K562 (cell line): ENCODE results near the gene SLC1A5. TPM values are rescaled to one million over a fixed set of nuclear protein-coding genes. Genes with fewer than 3 reads are reported as not detected.

Experiments used
- ATAC-seq: fragments of 200-7000 bp; cut with Tn5 transposase; 3 replicates; pipeline ENCODE4 v1.9.1; 2020; ENCODE audit warnings: moderate library complexity
- BruUV-seq: library from RNA; stranded (reverse); fragments of 400-500 nt; replicated peaks from 2 replicates; lab custom pipeline; 2021; lab: Mats Ljungman, UMichigan
- CTCF ChIA-PET: fragments of 300-600 bp; formaldehyde crosslinking; extraction: SDS; loops from one replicate; lab custom pipeline; 2021; ENCODE audit warnings: low intra/inter-chr PET ratio; lab: Yijun Ruan, JAX
- POLR2A ChIA-PET: fragments of 300-600, 350-650 bp; sonication (Branson Sonifier 250); formaldehyde crosslinking; extraction: SDS; loops from one replicate; lab custom pipeline; 2021; ENCODE audit warnings: antibody characterized with exemption, inconsistent platforms; lab: Yijun Ruan, JAX
- DNase-seq, 4 experiments: peaks; one replicate each; pipeline versions ENCODE4 v3.0.0 to v3.0.0-alpha.2; 2011 to 2018; ENCODE audit warnings: low spot score in 3 of 4, mixed read lengths in 3 of 4; ENCODE audit errors: extremely low read depth in 1 of 4
- FAIRE-seq: peaks from 2 replicates; lab custom pipeline; 2011; peaks lifted over from hg19 to GRCh38; lab: Jason Lieb, UNC
- H2AFZ ChIP-seq: 2 replicates; pipeline ENCODE4 v1.6.0; 2011; ENCODE audit warnings: low read depth, low read length, control low read depth, inconsistent platforms
- H3K27ac ChIP-seq: fragments of 200-600 bp; 3 replicates; pipeline ENCODE4 v1.8.0; 2011; ENCODE audit warnings: low read depth, mild to moderate bottlenecking, control low read depth, inconsistent platforms, low read length, moderate library complexity, mixed read lengths; ENCODE audit errors: extremely low read depth
- H3K27me3 ChIP-seq, 2 experiments: fragments of 300-600 bp in 1 of 2; 2 replicates in 1 of 2; 3 replicates in 1 of 2; pipeline versions ENCODE4 v1.6.0 to v1.8.0; 2011; ENCODE audit warnings: inconsistent platforms in 2 of 2, low read length in 2 of 2, mild to moderate bottlenecking in 1 of 2, mixed read lengths in 1 of 2, moderate library complexity in 1 of 2; ENCODE audit not compliant: control insufficient read depth in 2 of 2, insufficient read depth in 2 of 2
- H3K36me3 ChIP-seq: fragments of 300-600 bp; 3 replicates; pipeline ENCODE4 v1.8.0; 2011; ENCODE audit warnings: mild to moderate bottlenecking, low read length, inconsistent platforms; ENCODE audit not compliant: control insufficient read depth, insufficient read depth
- H3K4me1 ChIP-seq, 2 experiments: fragments of 200-600 bp in 1 of 2; replicated peaks in 1 of 2; 2 replicates in 1 of 2; 3 replicates in 1 of 2; pipeline versions ENCODE4 v1.5.1 to v1.8.0; 2011; ENCODE audit warnings: inconsistent platforms in 2 of 2, low read length in 2 of 2, mild to moderate bottlenecking in 1 of 2, mixed read lengths in 1 of 2, moderate library complexity in 1 of 2; ENCODE audit not compliant: control insufficient read depth in 2 of 2, insufficient read depth in 2 of 2
- H3K4me2 ChIP-seq: 2 replicates; pipeline ENCODE4 v1.6.1; 2011; ENCODE audit warnings: low read length, control low read depth, inconsistent platforms, mixed read lengths; ENCODE audit not compliant: insufficient read depth
- H3K4me3 ChIP-seq: fragments of 200-600 bp; sonication (generic), shearing (Covaris generic); 2 replicates; pipeline ENCODE4 v1.5.1; 2016; ENCODE audit warnings: control low read depth, inconsistent platforms
- H3K79me2 ChIP-seq: fragments of 200-600 bp; 3 replicates; pipeline ENCODE4 v1.8.0; 2011; ENCODE audit warnings: low read length, inconsistent platforms; ENCODE audit not compliant: control insufficient read depth, insufficient read depth
- H3K9ac ChIP-seq, 2 experiments: 2 replicates each; pipeline versions ENCODE4 v1.6.0 to v1.6.1; 2011; ENCODE audit warnings: low read depth in 2 of 2, low read length in 2 of 2, control low read depth in 1 of 2, inconsistent platforms in 1 of 2, mild to moderate bottlenecking in 1 of 2, mixed read lengths in 1 of 2; ENCODE audit not compliant: insufficient read depth in 1 of 2
- H3K9me1 ChIP-seq: one replicate; pipeline ENCODE4 v1.6.0; 2011; ENCODE audit warnings: inconsistent platforms, mild to moderate bottlenecking, low read length, moderate library complexity; ENCODE audit not compliant: control insufficient read depth, insufficient read depth
- H3K9me3 ChIP-seq: replicated peaks from 2 replicates; pipeline ENCODE4 v1.5.1; 2011; ENCODE audit warnings: low read depth, low read length, inconsistent platforms; ENCODE audit not compliant: control insufficient read depth, insufficient read depth
- H4K20me1 ChIP-seq: replicated peaks from 2 replicates; pipeline ENCODE4 v1.6.1; 2011; ENCODE audit warnings: low read length, inconsistent platforms, mixed read lengths; ENCODE audit not compliant: control insufficient read depth, insufficient read depth
- BCOR ChIP-seq: fragments of 450-650 bp; IDR thresholded peaks from 2 replicates; pipeline ENCODE4 v1.6.1; 2016
- CBFA2T3 ChIP-seq: fragments of 450-650 bp; IDR thresholded peaks from 2 replicates; pipeline ENCODE4 v1.6.1; 2017
- CBX2 ChIP-seq: fragments of 200-600 bp; sonication (generic); IDR thresholded peaks from one replicate; pipeline ENCODE4 v1.6.1; 2012; ENCODE audit warnings: mild to moderate bottlenecking, low read length, inconsistent platforms; ENCODE audit not compliant: insufficient read depth, poor library complexity, severe bottlenecking
- CBX3 ChIP-seq, 2 experiments: IDR thresholded peaks; 1 replicate in 1 of 2; 2 replicates in 1 of 2; pipeline ENCODE4 v1.6.1; 2012; ENCODE audit warnings: inconsistent platforms in 2 of 2, low read length in 2 of 2, borderline replicate concordance in 1 of 2, control low read depth in 1 of 2
- CHCHD3 ChIP-seq: fragments of 250-450 bp; sonication (Bioruptor Pico); IDR thresholded peaks from 2 replicates; pipeline ENCODE4 v2.1.2; 2022; ENCODE audit warnings: mild to moderate bottlenecking
- FOXJ2 ChIP-seq: fragments of 200-800 bp; sonication (Bioruptor generic); IDR thresholded peaks from 2 replicates; pipeline ENCODE4 v1.6.1; 2016; ENCODE audit warnings: missing genetic modification characterization, missing compliant biosample characterization
- GTF2E2 ChIP-seq: fragments of 200-800 bp; sonication (Bioruptor generic); IDR thresholded peaks from 2 replicates; pipeline ENCODE4 v1.6.1; 2016; ENCODE audit warnings: missing genetic modification characterization, missing compliant biosample characterization
- HSF4 ChIP-seq: fragments of 250-450 bp; sonication (Bioruptor Pico); IDR thresholded peaks from 2 replicates; pipeline ENCODE4 v2.1.2; 2022; ENCODE audit warnings: mild to moderate bottlenecking, moderate library complexity, borderline replicate concordance
- IFI16 ChIP-seq: fragments of 250-450 bp; sonication (Bioruptor Pico); IDR thresholded peaks from 2 replicates; pipeline ENCODE4 v2.1.2; 2022; ENCODE audit warnings: mild to moderate bottlenecking, inconsistent platforms
- MAZ ChIP-seq, 2 experiments: fragments of 450-650 bp in 1 of 2; sonication (generic) in 1 of 2; formaldehyde crosslinking; IDR thresholded peaks in 1 of 2; conservative IDR thresholded peaks in 1 of 2; 2 replicates each; pipeline versions ENCODE4 v1.4.0 to v1.5.0; 2020; ENCODE audit warnings: mild to moderate bottlenecking in 1 of 2, missing genetic modification reagents in 1 of 2
- MEIS2 ChIP-seq: fragments of 450-650 bp; IDR thresholded peaks from 2 replicates; pipeline ENCODE4 v1.6.1; 2014; ENCODE audit warnings: mild to moderate bottlenecking; ENCODE audit not compliant: partially characterized antibody
- MTA3 ChIP-seq: fragments of 450-650 bp; formaldehyde crosslinking; IDR thresholded peaks from 2 replicates; pipeline ENCODE4 v1.6.1; 2017; ENCODE audit warnings: mild to moderate bottlenecking, borderline replicate concordance
- RBM25 ChIP-seq: fragments of 200-400 bp; formaldehyde crosslinking; IDR thresholded peaks from 2 replicates; pipeline ENCODE4 v1.6.1; 2018; ENCODE audit warnings: low read length, low read depth, moderate library complexity; ENCODE audit not compliant: severe bottlenecking
- SMC3 ChIP-seq: conservative IDR thresholded peaks from 2 replicates; pipeline ENCODE4 v1.6.1; 2011; ENCODE audit warnings: low read depth, low read length, improper control_type of control experiment; ENCODE audit not compliant: insufficient read depth
- SP1 ChIP-seq: sonication (generic); formaldehyde crosslinking; IDR thresholded peaks from 2 replicates; pipeline ENCODE4 v1.8.1; 2022; ENCODE audit warnings: mild to moderate bottlenecking, missing genetic modification reagents
- ZNF324 ChIP-seq: fragments of 250-450 bp; sonication (Bioruptor Pico); IDR thresholded peaks from 2 replicates; pipeline ENCODE4 v1.4.0; 2020; ENCODE audit warnings: mild to moderate bottlenecking
- ZNF778 ChIP-seq: fragments of 450-650 bp; formaldehyde crosslinking; IDR thresholded peaks from 2 replicates; pipeline ENCODE4 v1.4.0; 2020; ENCODE audit warnings: mild to moderate bottlenecking, moderate library complexity
- WGBS: fragments of 100-300 bp; shearing (Covaris generic); methylation state at CpG from one replicate; pipeline ENCODE4 v1.1.6; 2016; ENCODE audit warnings: low coverage, mixed read lengths; ENCODE audit not compliant: insufficient coverage; ENCODE audit errors: missing lambda C conversion rate; 5-methylcytosine and 5-hydroxymethylcytosine counted together
- in situ Hi-C: fragments of 300-500 bp; cut with MboI; formaldehyde crosslinking; loops from 4 replicates; pipeline ENCODE4 v1.15.0; 2018; ENCODE audit warnings: inconsistent platforms, mixed read lengths
- intact Hi-C: fragments of 100-400 bp; cut with micrococcal nuclease; formaldehyde crosslinking; loops from 2 replicates; pipeline ENCODE4 v1.14.2; 2022
- polyA plus RNA-seq, 8 experiments: library from polyadenylated mRNA; depleted of rRNA in 4 of 8; stranded (reverse) in 5 of 8; unstranded in 3 of 8; fragments of >200 nt; fragmentation: Nextera tagmentation in 2 of 8; fragmentation: Illumina TruSeq in 1 of 8; extraction: Ambion mirVana in 2 of 8; extraction: Trizol in 1 of 8; gene quantifications; 2 replicates each; pipeline versions ENCODE4 v1.2.1 to v1.2.3, GENCODE V29; 2011 to 2014; ENCODE audit warnings: inconsistent platforms in 1 of 8, missing spikeins in 1 of 8
- total RNA-seq, 7 experiments: library from RNA; depleted of rRNA in 6 of 7; stranded (reverse); fragments of >200 nt in 6 of 7; fragmentation: Illumina TruSeq in 2 of 7; extraction: Trizol in 2 of 7; gene quantifications; 2 replicates each; pipeline versions ENCODE4 v1.2.1 to v1.2.3, GENCODE V29; 2011 to 2021; ENCODE audit warnings: low replicate concordance in 1 of 7
- TF ChIP-seq, protein P1 (sequence below): fragments of 250-450 bp; sonication (Bioruptor Pico); IDR thresholded peaks from 2 replicates; pipeline ENCODE4 v1.4.0; 2020; ENCODE audit warnings: mild to moderate bottlenecking
- TF ChIP-seq, protein P2 (sequence below): fragments of 450-650 bp; IDR thresholded peaks from 2 replicates; pipeline ENCODE4 v1.6.1; 2018; ENCODE audit warnings: mild to moderate bottlenecking, low read depth; ENCODE audit not compliant: partially characterized antibody
- TF ChIP-seq, protein P3 (sequence below): fragments of 250-450 bp; sonication (Bioruptor Pico); IDR thresholded peaks from 2 replicates; pipeline ENCODE4 v1.4.0; 2020

Gene SLC1A5
- total and polyA plus RNA-seq, 9 of the 15 experiments (the other 6 are each of a cell fraction or from before 2014, with no cell fraction given) = 31.2 to 417 (median 134) TPM

GRCh38 chr19:46830864-46831263 is 42.5 kb upstream of the SLC1A5 start:
- CTCF ChIA-PET = no interaction called here
- H3K9ac ChIP-seq = no peak overlapping the region
- no TSS peak for BruUV-seq
- H3K4me2 ChIP-seq = no peak overlapping the region
- no peaks in the 10 kb centered on the region for H3K9me1 ChIP-seq
- H3K36me3 ChIP-seq = no peaks in the 10 kb centered on the region
- no peak for ATAC-seq
- no peaks in the 10 kb centered on the region for H3K27me3 ChIP-seq
- intact Hi-C loops = no loop called here
- H2AFZ ChIP-seq = no peak overlapping the region
- H3K79me2 ChIP-seq = no peaks in the 10 kb centered on the region
- POLR2A ChIA-PET = interaction anchor here (1.1 to 4.2 kb wide), 2 partner anchors 31 to 46 kb away, joined by 4 to 15 read pairs; no protein-coding TSS in a partner anchor
- no peak overlapping the region for H3K4me3 ChIP-seq
- H4K20me1 ChIP-seq = no peaks in the 10 kb centered on the region
- FAIRE-seq = no peak
- in situ Hi-C loops = no loop called here
- H3K27ac ChIP-seq = no peak overlapping the region
- 80% methylated on average over 2 of the region's 2 CpGs for WGBS
- peaks cover 0 to 6% of the 10 kb centered on the region in 2 experiments; a peak in 4 of 5 replicates for H3K4me1 ChIP-seq
- H3K9me3 ChIP-seq = 0 out of 2 replicates have a peak, but pooled peaks cover 2% of the 10 kb centered on the region
- DNase-seq = no peak
- TF ChIP-seq, protein P1, sequence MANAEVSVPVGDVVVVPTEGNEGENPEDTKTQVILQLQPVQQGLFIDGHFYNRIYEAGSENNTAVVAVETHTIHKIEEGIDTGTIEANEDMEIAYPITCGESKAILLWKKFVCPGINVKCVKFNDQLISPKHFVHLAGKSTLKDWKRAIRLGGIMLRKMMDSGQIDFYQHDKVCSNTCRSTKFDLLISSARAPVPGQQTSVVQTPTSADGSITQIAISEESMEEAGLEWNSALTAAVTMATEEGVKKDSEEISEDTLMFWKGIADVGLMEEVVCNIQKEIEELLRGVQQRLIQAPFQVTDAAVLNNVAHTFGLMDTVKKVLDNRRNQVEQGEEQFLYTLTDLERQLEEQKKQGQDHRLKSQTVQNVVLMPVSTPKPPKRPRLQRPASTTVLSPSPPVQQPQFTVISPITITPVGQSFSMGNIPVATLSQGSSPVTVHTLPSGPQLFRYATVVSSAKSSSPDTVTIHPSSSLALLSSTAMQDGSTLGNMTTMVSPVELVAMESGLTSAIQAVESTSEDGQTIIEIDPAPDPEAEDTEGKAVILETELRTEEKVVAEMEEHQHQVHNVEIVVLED (CRISPR knock-in tag) = no peak
- TF ChIP-seq RBM25 = peak; percentile 57
- no peak for TF ChIP-seq CBX2
- no peak for TF ChIP-seq FOXJ2 (tag)
- TF ChIP-seq CHCHD3 (CRISPR knock-in tag) = no peak
- TF ChIP-seq HSF4 = no peak
- peak; percentile 88 for TF ChIP-seq BCOR
- 0 out of 3 replicates have a peak, but pooled peaks of 1 of the 2 experiments have one; percentile 26 for TF ChIP-seq CBX3 (IDR thresholded peaks at IDR 0.05; ENCODE audit: borderline replicate concordance in 1 of 2, low read length in 2 of 2)
- TF ChIP-seq MAZ (CRISPR knock-in tag; conservative IDR thresholded peaks at IDR 0.05 in 1 of 2, IDR thresholded peaks at IDR 0.05 in 1 of 2) = no peak
- TF ChIP-seq MTA3 = no peak
- TF ChIP-seq MEIS2 = no peak
- no peak for TF ChIP-seq SP1
- TF ChIP-seq, protein P2, sequence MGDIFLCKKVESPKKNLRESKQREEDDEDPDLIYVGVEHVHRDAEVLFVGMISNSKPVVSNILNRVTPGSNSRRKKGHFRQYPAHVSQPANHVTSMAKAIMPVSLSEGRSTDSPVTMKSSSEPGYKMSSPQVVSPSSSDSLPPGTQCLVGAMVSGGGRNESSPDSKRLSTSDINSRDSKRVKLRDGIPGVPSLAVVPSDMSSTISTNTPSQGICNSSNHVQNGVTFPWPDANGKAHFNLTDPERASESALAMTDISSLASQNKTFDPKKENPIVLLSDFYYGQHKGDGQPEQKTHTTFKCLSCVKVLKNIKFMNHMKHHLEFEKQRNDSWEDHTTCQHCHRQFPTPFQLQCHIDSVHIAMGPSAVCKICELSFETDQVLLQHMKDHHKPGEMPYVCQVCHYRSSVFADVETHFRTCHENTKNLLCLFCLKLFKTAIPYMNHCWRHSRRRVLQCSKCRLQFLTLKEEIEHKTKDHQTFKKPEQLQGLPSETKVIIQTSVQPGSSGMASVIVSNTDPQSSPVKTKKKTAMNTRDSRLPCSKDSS = no peak
- TF ChIP-seq, protein P3, sequence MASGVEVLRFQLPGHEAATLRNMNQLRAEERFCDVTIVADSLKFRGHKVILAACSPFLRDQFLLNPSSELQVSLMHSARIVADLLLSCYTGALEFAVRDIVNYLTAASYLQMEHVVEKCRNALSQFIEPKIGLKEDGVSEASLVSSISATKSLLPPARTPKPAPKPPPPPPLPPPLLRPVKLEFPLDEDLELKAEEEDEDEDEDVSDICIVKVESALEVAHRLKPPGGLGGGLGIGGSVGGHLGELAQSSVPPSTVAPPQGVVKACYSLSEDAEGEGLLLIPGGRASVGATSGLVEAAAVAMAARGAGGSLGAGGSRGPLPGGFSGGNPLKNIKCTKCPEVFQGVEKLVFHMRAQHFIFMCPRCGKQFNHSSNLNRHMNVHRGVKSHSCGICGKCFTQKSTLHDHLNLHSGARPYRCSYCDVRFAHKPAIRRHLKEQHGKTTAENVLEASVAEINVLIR (CRISPR knock-in tag) = no peak
- no peak for TF ChIP-seq ZNF778 (CRISPR knock-in tag)
- no peak for TF ChIP-seq IFI16 (CRISPR knock-in tag)
- TF ChIP-seq GTF2E2 = no peak
- TF ChIP-seq ZNF324 = no peak
- TF ChIP-seq SMC3 = no peak
- no peak for TF ChIP-seq CBFA2T3
